HG02840 (cell line): ENCODE measurements around the gene LTBR.
"Not testable (repeated sequence)": the region's sequence is repeated elsewhere in the genome, so short reads cannot be mapped to it uniquely, and the experiment has no call there.

ENCODE experiments used
- ATAC-seq: cut with Tn5 transposase; IDR thresholded peaks from one replicate; pipeline ENCODE4 v1.9.1; 2021; ENCODE audit warnings: mild to moderate bottlenecking, moderate library complexity, moderate number of reproducible peaks; ENCODE audit not compliant: unreplicated experiment, low FRiP score

Gene LTBR

GRCh38 chr12:6383572-6384498 lies at the start of gene LTBR:
LTBR (plus strand) TSS chr12:6384162; CDS start chr12:6384359, 197 bp downstream.
- ATAC-seq: no peak

DNA sequence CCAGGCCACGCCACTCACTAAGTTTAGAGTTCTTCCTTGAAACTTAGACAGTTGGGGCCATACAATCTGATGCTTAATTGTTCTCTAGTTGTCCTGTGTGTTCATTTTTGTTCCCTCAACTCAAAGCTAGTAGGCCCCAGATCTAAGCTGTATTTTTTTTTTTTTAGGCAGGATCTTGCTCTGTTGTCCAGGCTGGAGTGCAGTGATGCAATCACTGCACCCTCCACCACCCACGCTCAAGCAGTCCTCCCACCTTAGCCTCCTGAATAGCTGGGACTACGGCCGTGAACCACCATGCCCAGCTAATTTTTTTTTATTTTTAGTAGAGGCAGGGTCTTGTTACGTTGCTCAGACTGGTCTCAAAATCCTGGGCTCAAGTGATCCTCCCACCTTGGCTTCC lies 49.6 kb upstream of the LTBR start:
- ATAC-seq: no peak

DNA sequence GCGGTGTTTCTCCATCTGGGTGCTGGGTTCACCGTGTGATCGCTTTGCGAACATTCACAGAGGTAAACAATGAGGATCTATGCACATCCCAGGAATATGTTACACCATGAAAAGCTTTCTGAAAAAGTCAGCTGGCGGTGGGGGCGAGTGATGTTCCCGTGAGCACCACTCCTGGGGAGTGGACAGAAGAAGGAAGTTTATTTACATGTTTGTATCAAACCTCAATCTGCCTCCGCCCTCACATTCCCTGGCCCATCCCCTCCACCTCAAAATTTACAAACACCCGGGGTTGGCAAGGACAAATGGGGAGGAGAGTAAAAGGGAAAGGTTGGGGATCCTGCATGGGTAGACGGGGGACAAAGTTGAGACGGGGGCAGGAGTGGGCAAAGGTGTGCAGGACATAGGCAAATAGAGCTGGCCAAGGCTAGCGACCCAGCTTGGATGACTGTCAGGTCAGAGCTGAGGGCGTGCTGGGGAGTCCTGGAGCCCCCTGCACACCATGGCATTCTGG lies 49.0 kb upstream of the LTBR start:
- no peak for ATAC-seq

DNA sequence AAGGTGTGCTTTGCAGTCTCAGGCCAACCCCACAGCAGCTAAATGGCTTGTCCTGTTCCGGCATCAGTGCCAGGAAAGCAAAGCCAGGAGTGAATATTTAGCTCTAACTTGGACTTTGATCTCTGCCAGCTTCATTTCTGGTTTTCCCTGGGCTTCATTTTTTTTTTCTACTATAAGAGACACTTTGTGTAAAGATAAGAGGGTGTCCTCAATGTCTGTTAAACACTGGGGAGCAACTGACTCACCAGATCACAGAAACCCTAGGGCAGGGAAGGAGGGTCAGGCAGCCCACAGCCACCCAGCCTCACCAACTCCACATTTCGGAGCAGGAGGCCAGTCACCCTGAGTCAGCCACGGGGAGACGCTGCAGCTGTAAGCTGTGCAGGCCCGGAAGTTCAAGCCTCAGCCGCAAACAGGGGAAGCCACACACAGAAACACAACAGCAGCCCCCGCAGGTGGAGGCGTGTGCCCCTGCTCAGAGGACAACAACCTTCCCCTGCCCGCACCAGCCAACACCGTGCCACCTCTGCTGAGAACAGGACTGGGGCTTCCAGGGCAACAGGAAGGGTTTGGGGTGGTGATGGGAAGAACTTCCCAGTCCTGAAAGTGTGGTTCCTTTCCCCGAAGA lies 48.4 kb upstream of the LTBR start:
- no peak for ATAC-seq

DNA sequence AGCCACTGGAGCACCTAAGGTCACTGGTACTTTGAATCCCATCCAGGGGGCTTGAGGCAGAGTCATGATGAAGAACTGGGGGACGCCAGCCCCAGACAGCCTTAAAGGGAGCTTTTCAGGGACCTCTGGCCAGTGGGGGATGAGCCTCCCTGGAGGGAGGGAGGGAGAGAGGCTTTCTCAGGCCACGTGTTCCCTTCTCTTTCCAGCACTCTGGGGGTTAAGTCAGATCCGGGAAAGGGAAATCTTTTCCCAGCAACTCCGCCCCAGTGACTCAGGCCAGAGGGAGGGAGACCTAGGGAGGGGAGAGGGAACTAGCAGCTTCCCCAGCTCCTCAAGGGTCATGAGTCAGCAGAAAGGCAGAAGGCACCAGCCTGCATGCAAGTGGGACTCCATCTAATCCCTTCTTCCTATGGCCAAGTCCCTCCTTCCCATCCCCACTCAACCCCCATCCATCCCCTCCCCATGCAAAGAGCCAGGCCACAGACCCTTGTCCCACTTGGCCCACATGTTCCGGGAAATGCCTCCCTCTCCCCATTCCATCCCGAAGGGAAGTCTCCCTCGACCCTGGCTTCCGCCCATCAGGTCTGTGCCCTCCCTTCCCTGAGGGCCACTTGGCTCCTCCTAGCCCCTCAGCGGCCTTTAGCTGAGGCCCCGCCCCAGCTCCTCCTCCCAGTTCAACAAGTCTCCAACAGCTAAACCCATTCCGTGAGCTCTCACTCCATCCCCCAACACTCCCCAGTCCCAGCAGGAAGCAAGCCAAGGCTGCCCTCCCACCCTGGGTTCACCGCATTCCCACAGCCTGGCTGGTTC lies 47.7 kb upstream of the LTBR start:
- no peak for ATAC-seq

DNA sequence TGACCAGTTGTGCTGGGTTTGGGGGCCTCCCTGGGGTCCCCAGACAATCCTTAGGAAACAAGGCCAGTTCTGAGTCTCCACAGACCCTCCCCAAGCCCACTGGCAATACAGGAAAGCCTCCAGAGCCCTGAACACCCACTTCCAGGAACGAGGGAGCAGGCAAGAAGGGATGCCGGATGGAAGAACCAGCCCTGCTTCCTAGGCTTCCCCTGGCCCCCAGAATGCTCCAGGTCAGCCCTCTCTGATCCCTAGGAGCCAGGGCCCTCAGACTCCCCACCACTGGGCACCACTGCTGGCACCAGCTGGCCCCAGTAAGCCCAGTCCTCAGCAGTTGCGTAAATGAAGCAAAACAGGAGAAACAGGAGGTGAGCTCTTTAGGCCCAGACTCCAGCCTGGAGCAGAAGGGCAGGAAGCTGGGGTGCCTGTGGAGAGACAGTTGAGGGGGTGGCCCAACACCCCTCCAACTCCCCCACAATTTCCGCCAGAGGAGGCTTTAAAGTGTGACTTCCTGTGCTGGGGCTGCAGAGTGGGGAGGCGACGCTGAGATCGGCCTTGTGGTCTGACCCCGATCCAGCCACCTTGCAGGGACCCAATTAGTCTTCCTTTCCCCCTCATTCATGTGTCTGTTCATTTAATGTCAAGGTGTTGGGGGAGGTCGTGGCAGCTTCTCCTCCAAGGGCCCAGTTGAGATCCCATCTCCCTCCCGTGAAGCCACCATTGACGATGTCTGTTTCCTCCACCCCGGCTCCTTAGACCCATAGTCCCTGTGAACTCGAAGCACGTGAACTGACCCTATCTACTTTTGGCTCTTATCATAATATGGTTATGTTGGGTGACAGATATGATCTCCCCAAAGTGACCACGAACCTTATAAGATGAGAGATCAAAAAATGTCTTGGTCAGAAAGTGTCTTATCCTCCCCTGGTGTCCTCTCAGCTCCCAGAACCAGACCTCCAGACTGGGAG lies 46.8 kb upstream of the LTBR start:
- no peak for ATAC-seq

DNA sequence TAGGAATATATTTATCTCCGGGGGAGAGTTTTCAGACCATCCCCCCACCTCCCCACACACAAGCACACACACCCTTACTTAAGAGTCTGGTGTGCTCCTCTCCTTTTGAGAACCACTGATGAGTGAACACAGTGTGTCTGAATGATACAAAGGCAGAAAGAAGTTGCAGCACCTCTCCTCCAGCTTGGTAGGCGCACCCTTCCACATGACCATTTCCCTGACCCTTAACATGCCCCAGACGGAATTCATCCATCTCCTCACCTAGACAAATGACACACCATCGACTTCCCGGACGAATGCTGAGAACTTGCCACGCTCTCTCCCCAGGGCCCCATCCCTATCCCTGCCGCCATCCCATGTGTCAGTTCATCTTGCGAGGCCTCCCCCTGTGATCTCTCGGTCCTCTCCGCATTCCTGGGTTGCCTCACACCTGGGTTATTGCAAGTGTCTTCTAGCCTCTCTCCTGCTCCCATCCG lies 46.0 kb upstream of the LTBR start:
- no peak for ATAC-seq

GRCh38 chr12:6338536-6338935 lies 45.4 kb upstream of the LTBR start:
- not testable (repeated sequence) for ATAC-seq

DNA sequence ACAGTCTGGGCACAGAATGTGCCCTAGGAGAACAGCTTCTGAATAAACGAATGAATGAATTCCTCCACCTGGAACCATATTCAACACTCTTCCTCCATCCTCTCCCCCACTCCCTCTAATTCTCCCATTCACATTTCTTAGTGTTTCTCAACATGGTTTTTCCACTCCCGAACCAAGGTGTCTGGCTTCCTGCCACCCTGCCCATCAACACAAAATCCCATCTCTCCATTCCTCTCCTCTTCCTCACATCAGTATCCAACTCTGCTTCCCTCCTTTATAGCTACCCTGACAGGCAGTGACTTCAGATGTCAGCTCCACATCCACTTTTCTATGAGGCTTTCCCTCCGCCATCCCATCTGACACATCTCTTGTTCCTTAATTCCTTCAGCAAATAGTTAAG lies 45.0 kb upstream of the LTBR start:
- ATAC-seq: no peak

DNA sequence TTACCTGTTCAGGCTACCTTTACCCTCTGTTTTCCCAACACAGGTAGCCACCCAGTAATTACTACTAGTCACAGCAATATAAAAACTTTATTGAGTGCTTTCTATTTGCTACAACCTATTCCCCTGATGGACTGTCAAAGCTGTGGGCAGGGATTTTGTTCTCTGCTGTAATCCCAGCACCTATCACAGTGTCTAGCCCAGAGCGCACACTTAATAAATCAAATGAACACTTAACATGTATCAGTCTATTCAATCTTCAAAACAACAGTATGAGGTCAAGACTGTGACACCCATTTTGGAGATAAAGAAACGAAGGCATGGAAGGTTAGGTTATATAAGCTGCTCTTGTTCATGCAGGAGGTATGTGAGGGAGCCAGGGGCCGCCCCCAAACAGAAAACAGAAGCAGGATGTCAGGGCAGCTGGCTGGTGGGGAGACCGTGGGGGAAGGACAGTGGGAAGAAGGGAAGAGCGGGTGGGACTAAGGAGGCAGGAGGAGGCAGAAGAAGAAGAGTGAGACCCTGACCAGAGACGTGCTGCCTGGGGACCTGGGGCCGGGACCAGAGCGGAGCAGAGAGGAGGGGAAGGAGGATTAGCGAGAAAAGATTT lies 43.8 kb upstream of the LTBR start:
- no peak for ATAC-seq

- no peak for ATAC-seq
These were observed 43.1 kb upstream of the LTBR start for GRCh38 chr12:6340745-6341416.

- ATAC-seq: no peak
These were observed 42.4 kb upstream of the LTBR start, which contains the start of gene TNFRSF1A for GRCh38 chr12:6341417-6342139. TNFRSF1A (minus strand) TSS chr12:6342076; CDS start chr12:6341814, 262 bp downstream.

DNA sequence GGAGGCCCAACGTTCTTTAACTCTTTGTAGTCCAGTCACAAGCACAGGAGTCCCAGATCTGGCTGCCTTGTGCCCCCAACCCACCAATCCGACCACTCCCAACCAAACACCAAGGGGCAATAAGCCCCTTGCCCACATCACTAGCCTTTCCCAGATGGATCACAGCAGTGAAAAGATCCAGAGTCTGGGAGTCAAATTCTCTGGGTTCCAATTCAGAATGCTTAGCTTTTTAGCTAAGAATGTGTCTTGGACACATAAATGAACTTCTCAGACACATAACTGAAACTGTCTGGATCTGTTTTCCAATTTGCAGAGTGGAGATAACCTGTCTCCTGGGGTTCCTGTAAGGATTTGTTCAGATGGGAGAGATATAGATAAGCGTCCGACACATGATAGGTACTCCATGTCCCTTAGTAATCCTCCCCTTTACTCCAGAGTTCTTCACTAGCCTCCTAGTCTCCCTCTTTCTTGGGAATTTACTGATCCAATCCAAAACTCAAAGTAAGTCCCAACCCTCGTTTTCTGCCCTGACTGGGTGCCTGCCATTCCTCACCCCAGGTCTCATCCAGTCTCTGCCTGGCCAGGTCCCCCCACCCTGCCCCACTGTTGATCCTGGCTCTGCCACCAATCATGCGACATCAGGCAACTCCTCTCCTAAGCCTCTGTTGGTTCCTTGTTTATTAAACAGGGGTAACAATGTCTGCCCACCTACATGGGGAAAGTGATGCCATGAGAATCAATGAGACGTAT lies 41.6 kb upstream of the LTBR start:
- no peak for ATAC-seq

DNA sequence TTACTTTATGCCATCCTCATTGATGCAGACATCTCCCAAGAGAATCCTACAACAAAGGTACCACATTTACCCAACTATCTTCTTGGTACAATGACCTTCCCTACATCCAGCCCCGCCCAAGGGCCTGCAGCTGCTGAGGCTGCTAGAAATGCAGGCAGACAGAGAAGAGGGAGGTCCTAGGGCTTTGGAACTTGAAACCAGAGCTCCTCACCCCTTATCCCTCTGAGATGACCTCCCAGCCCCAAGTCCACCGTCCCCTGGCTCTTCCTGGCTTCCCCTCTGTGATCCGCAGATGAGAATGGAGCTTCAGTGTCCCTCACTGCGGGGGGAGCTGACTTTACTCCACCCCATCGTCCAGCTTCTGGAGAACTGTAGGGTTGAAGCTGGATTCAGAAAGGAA lies 40.4 kb upstream of the LTBR start:
- ATAC-seq: no peak

- ATAC-seq: not testable (repeated sequence)
These were observed 39.8 kb upstream of the LTBR start for GRCh38 chr12:6344101-6344660.

GRCh38 chr12:6345319-6346091 lies 38.5 kb upstream of the LTBR start:
- ATAC-seq: no peak
